GM18502 (cell line): ENCODE data around the gene AXDND1.

ENCODE experiments used
- ATAC-seq: cut with Tn5 transposase; IDR thresholded peaks from one replicate; pipeline ENCODE4 v1.9.1; 2021; ENCODE audit warnings: mild to moderate bottlenecking; ENCODE audit not compliant: unreplicated experiment, poor library complexity

Gene AXDND1

DNA sequence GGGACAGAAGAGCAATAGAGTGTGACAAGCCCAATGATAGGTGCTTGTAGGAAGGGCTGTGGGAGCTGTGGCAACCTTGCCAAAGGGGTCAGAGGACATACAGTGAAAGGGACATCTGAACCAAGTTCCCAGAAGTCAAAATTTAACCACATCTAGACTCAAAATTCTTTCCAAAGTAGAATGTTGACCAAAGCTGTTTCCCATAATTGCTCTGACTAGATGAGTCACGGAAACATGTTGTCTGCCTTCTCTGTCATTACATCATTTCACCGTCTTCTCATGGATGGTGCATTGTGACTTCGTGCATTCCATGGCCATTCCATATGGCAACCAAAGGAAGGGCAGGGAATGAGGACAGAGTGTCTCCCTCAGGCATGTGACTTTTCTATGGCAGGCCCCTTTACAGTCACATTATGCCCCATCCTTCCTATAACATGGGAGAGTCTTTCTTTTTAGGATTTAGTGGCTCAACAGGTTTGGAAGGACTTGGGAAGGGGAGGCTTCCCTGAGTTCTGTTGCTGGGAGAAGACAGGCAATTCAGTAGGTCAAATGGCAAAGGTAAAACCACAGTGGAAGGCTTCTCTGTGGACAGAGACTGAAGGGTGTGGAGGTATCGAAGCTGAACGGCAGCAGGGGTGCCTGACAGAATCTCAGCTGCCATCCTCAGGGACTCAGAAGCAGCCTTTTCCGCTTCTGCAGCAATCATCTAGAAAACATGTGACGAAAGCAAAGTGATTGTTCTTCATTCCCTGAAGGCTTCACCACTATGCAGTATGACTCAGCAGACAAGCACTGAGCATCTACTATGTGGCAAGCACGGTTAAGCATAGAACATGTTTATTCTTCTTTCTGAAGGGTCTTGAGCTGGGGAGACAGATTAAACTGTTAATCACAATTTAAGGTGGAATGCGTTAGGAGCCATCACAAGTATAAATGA is 185.2 kb downstream of the AXDND1 start:
- ATAC-seq, result peak; percentile 43

DNA sequence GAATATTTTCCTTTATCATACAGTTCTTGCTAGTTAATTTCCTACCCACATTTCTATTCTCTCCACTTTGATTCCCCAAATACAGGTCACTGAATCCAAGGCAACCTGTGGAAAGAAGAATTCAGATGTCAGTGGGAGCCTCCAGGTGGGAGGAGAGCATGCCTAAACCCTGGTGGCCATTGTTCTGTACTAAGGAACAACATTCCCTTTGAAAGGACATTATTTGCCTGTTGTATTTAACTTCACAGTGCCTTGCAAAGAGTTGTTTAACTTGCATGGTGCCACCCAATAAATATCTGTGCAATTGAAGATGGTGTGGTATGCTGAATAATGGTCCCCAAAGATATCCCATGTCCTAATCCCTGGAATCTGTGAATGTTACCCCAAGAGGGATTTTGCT is 188.7 kb downstream of the AXDND1 start:
- no peak for ATAC-seq

DNA sequence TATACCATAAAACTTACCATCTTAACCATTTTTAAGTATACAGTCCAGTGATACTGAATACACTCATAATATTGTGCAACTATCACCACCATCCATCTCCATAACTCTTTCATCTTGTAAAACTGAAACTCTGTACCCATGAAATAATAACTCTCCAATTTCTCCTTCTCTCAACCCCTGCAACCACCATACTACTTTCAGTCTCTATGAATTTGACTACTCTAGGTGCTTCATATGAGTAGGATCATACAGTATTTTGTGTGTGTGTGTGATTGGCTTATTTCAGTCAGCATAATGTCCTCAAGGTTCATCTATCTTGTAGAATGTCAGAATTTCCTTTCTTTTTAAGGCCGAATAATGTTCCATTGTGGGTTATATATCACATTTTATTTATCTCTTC is 192.3 kb downstream of the AXDND1 start:
- ATAC-seq, result no peak

DNA sequence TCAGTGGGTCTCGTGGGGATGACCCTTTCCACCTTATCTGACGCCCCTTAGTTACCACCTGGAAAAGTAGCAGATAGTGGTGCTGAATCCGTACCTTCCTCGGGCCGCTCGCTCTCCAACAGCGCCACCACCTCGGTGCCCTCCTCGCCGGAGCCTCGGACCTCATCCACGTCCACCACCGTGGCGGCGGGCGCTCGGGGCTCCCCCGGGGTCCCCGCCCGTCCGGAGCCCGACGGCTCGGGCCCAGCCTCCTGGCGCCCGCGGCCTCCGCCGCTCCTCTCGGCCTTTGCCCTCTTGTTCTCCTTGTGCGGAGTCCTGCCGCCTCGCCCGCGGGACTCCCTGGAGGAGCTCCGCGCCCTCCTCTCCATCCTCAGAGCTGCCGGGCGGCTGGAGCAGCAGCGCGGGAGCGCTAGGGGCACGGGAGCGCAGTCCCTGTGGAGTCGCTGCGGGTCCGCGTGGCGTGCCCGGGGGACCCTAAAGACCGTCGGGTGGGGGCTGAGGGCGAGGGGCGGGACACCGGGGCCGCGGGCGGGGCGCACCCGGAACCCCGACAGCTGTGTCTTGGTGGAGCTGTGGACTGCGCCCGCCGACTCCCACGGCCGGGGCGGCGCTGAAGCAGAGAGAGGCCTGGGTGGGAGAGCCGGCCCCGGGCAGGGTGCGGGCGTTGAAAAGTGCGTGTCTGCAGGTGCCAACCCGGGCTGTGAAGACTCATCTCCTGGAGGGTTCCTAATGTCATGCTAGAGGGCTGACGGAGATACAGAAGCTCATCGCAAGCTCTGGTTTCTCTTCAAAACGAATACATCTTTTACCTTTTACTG is 209.9 kb downstream of the AXDND1 start, which contains the start of gene NPHS2:
Gene NPHS2, minus strand, starts transcription at position 452 of the 818 bp plus-strand sequence. Its CDS starts 84 bp downstream, at position 368.
- no peak for ATAC-seq

DNA sequence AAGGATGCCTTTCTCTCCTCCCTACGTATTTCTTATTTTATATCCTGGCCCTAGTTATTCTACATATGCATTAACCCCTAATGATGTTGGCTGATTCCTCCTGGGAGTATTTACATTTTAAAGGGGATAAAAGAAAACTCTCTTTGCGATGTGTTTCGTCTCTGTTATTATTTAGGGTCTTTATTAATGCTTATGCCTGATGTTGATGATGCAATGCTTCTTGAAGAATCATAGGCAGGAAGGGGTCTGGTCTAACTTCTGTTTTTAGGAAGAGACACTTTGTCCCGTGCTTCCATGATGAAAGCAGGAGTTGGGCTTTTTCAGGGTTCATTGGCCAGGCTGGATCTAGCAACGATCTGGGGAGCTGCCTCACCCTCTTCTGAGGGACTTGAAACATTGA is 210.7 kb downstream of the AXDND1 start:
- ATAC-seq, result no peak

DNA sequence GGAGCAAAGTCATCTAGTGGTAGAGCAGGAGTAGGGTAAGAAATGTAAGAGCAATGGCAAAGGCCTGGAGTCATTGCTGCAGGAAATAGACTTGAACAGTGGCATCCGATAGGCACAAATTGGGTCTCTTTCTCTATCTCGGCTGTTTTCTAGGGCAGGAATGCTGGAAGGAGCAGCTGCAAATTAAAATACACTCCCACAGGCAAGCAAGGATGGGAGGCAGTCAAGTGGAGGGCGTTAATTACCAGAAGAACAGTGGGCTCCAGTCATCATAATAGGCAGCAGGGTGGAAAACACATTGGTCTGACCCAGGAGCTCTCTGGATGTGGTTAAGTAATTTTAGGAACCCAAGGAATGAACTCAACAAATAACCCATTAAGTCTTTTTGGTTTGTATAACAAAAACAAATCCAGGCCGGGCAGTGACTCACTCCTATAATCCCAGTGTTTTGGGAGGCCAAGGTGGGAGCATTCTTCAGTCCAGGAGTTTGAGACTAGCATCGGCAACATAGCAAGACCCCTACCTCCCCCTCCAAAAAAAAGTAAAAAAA is 218.1 kb downstream of the AXDND1 start:
- no peak for ATAC-seq

DNA sequence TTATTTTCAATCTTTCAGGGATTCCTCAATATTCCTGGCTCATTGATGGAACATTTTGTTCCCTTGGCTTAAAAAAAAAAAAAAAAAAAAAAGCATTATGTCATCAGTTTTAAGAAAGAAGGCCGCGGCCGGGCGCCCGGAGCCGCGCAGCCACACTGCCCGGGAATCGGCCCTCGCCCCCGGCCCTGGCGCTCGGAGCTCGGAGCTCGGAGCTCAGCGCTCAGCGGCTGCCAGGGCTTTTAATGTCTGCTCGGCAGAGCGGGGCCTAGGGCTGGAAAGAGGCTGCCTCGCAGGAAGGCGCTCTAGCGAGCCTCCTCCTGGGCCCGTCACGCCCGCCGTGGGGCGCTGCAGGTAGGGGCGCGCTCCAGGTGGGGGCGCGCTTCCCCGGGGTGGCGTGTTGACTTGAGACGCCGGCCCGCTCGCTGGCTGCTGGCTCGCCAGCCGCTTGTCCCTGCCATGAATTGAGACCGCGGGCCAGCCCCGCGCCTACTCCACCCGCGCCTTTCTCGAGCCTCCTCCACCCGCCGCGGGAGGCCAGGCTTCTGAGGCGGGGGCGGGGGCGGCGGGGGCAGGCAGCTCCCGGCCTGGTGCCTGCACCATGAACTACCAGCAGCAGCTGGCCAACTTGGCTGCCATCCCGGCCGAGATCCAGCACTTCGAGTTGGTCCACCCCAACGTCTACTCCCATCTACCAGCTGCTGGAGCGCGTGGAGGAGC is 220.5 kb downstream of the AXDND1 start:
- no peak for ATAC-seq

DNA sequence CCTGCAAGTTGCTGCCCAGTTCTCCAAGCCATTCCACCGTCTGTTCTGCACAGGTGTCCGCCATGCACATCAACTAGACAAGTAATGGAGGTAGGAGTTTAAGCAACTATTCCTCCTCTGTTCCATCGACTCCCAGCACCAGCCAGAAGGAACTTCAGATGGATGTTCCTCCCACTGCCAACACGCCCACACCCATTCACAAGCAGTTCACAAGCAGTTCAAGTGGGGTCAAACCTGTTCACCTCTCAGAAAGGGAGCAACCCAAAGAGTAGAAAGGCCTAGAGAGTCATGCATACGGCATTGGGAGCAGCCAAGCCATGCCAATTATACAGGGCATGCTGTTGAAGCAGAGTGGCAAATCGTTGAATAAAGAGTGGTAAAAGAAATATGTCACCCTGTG is 221.6 kb downstream of the AXDND1 start:
- no peak for ATAC-seq

DNA sequence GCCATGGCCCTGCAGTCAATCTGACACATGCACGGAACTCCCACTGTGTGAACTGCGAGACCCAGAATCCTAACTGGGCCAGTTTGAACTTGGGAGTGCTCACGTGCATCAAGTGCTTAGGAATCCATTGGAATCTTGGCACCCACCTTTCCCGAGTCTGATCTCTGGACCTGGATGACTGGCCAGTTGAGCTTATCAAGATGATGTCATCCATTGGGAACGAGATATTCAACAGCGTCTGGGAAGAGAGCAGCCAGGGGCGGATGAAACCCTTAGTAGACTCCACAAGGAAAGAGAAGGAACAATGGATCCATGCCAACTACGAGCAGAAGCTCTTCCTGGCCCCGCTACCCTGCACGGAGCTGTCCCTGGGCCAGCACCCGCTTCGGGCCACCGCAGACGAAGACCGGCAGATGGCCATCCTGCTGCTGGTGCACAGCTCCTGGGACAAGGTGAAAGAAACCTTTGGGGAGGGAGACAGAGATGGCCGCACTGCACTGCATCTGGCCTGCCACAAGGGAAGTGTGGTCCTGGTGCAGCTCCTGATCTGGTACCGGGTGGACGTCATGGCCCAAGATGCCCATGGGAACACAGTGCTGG is 222.8 kb downstream of the AXDND1 start:
- no peak for ATAC-seq

DNA sequence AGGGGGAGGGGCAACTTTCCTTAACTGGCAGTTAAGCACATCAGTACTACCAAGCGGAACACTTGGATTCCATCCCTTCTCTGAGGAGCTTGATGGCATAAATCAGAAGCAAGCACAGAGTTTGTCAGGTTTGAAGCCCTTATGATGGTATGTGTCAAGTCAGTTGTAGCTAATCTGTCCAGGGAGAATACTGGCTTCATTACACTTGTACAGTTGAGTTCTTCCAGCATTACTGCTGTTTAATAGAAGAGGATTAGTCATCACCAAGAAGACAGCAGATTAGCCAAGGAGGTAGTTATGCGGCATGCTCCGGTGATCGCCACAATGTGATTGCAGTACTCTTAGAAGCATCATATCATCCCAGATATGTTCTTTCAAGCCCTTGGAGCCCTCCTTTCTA is 223.7 kb downstream of the AXDND1 start:
- ATAC-seq, result no peak

DNA sequence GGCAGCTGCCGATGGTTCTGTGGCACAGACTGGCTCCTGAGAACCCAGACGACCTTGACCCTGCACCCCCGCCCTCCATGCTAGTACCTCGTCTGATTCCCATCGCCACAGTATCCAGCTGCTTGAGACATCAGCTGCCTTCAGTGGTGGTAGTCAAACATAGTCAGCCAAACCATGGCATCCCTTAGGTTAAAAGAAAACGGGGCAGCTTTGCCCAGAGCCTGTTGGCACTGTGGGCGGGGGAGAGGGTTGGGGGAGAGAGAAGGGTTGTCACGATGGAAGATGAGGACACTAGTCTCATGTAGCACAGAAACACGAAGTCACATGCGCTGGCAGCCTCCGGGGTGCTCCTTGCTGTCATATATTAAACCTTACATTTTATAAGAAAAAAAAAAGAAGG is 224.9 kb downstream of the AXDND1 start:
- no peak for ATAC-seq

DNA sequence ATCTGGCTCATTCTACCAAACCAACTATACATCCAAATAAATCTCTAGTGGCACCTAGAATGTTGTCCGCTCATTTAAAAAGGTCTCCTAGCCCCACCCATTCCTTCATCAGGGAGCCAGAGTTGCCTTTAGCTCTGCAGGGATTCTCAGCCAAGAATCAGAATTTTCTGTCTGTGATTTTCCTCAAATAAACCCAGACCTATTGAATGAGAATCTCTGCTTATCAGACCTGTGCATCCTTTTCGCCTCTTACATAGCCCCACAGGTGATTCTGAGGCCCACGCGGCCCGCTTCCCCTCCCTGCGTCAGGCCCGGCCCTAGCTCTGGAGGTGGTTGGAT is 225.5 kb downstream of the AXDND1 start:
- ATAC-seq, result no peak

DNA sequence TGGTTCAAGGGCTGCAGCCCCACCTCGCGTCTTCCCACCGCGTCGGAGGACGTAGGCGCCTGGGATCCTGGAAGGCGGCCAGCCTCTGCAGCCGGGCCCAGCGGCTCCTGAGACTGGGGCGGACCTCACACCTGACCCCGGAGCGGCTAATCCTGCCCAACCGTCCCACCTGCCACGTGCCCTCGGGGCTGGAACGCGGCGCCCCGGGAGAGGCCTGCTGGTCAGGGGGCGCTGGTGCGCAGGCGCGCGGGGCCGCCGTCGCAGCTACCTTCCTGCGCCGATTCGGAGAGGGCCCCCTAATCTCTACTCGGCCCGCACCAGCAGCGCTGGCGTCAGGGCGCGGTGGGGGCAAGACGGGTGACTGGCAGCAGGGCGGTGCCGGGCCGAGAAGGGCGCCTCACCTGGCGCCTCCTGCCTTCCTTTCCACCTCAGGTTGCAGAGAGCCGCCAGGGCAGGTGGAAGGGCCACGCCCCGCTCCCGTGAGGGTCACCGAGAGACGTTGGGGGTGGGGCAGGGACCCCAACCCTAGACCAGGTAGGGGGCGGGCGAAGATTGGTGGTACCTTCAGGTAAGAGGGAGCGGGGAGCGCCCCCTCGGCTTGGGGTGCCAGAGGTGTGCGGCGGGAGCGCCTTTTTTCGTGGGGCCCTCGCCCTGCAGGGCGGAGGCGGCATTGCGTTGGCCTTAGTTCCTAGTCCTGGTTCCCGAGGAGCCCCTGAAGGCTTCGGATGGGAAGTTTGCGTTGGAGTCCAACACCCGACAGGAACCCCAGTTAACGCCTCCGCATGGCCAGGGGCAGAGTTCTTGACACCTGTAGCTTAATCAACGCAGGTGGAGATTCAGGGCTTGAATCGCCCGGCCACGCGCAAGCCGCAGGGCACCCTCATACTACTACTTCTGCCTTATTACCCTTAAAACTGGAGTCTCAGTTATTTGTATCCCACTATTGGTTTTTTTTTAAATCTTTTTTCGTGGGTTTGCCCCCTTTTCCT is 226.1 kb downstream of the AXDND1 start, which contains the start of gene TDRD5:
Gene TDRD5, plus strand, starts transcription at position 241 of the 989 bp plus-strand sequence. CDS start 784 bp downstream, outside the sequence.
- no peak for ATAC-seq

DNA sequence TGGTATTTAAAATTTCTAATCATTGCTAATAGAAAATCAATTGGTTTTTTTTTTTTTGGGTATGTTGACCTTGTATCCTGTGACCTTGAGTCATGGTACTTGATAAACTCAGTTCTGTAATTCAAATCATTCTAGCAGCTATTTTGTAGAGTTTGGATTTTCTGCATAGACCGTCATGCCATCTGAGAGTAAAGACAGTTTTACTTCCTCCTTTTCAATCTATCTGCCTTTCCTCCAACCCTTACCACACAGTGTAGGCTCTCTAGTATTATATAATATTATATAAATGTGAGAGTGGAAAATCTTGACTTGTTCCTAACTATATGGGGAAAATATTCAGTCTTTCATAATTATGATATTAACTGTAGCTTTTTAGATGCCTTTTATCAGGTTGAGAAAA is 232.9 kb downstream of the AXDND1 start:
- peak; percentile 44 for ATAC-seq

DNA sequence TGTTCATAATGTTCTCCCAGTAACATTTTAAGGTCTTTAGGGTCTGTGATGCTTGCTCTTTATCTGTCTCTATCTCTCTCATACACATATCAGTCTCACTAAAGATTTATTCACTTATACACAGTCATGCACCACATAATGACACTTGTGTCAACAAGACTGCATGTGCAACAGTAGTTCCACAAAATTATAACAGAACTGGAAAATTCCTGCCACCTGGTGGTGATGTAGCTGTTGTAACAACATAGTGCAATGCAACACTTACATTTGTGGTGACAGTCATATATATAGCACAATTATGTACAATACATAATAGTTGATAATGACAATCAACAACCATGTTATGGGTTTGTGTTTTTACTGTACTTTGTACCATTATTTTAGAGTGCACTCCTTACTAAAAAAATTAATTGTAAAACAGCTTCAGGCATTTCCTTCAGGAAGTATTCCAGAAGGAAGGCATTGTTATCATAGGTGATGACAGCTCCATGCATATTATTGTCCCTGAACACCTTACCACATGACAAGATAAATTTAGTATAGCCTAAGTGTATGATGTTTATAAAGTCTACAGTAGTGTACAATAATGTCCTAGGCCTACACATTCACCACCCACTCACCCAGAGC is 234.0 kb downstream of the AXDND1 start:
- no peak for ATAC-seq

DNA sequence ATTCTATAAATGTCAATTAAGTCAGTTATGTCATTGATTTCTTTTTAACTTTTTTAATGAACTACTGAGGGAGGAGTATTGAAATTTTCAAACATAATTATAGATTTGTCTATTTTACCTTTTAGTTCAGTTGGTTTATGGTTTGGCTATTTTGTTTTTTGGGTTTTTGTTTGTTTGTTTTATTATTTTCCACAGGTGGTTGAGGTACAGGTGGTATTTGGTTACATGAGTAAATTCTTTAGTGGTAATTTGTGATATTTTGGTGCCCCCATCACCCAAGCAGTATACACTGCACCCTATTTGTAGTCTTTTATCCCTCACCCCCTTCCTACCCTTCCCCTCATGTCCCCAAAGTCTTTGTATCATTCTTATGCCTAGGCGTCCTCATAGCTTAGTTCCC is 235.3 kb downstream of the AXDND1 start:
- ATAC-seq, result no peak
